ENCODE measurements around the gene ABCC4. TPM values are rescaled to one million over a fixed set of nuclear protein-coding genes. Genes with fewer than 3 reads are reported as not detected.

The ABCC4 gene
- polyA plus RNA-seq, 1 donor from 2014 or later: 2.4 TPM

GRCh38 chr13:95255072-95255732, 46.0 kb downstream of the ABCC4 start:
- Histone ChIP-seq H3K9me2 (ENCODE audit: insufficient read depth, low read length) (no peaks in the 10 kb centered on the region), H3F3A (ENCODE audit: insufficient read depth, low read length, poor library complexity, severe bottlenecking) (no peaks in the 10 kb centered on the region), H3K4me3 (ENCODE audit: low read length) (no peak overlapping the region), H3K79me2 (replicated peaks; ENCODE audit: insufficient read depth, low read length) (no peaks in the 10 kb centered on the region), H3K27me3 (ENCODE audit: insufficient read depth, low read depth, low read length) (no peaks in the 10 kb centered on the region), H3K4me2 (ENCODE audit: low read length) (no peak overlapping the region), H3K27ac (ENCODE audit: low read length) (no peak overlapping the region), H3K9ac (ENCODE audit: low read length) (no peak overlapping the region), H2AFZ (ENCODE audit: low read depth, low read length) (no peak overlapping the region), H4K20me1 (ENCODE audit: insufficient read depth) (no peaks in the 10 kb centered on the region), H3K9me3 (ENCODE audit: low read length) (no peaks in the 10 kb centered on the region), H3K36me3 (ENCODE audit: insufficient read depth, low read length) (no peaks in the 10 kb centered on the region)
- no peak for TF ChIP-seq MXI1 (conservative IDR thresholded peaks at IDR 0.05; ENCODE audit: poor library complexity, severe bottlenecking)
- TF ChIP-seq EZH2 (IDR thresholded peaks at IDR 0.05; ENCODE audit: borderline replicate concordance, insufficient read depth, low read length, poor library complexity, severe bottlenecking): no peak
- no peak for TF ChIP-seq SMC3 (conservative IDR thresholded peaks at IDR 0.05; ENCODE audit: poor library complexity)
- TF ChIP-seq POLR2AphosphoS5 (IDR thresholded peaks at IDR 0.05): no peak
- no peak for TF ChIP-seq EP300 (conservative IDR thresholded peaks at IDR 0.05; ENCODE audit: poor library complexity, severe bottlenecking)
- TF ChIP-seq TAF1 (IDR thresholded peaks at IDR 0.05; ENCODE audit: low read depth): no peak
- TF ChIP-seq RAD21 (conservative IDR thresholded peaks at IDR 0.05): no peak
- no peak for TF ChIP-seq REST (IDR thresholded peaks at IDR 0.05; ENCODE audit: borderline replicate concordance)
- no peak for TF ChIP-seq CTCF (IDR thresholded peaks at IDR 0.05; ENCODE audit: poor library complexity, severe bottlenecking)

- Histone ChIP-seq H4K20me1 (ENCODE audit: insufficient read depth) (no peaks in the 10 kb centered on the region), H3K36me3 (ENCODE audit: insufficient read depth, low read length) (no peaks in the 10 kb centered on the region), H3K27me3 (ENCODE audit: insufficient read depth, low read depth, low read length) (no peaks in the 10 kb centered on the region), H3K4me3 (ENCODE audit: low read length) (no peak overlapping the region), H3K79me2 (replicated peaks; ENCODE audit: insufficient read depth, low read length) (no peaks in the 10 kb centered on the region), H2AFZ (ENCODE audit: low read depth, low read length) (no peak overlapping the region), H3K4me2 (ENCODE audit: low read length) (no peak overlapping the region), H3K27ac (ENCODE audit: low read length) (no peak overlapping the region), H3K9ac (ENCODE audit: low read length) (no peak overlapping the region), H3K9me3 (ENCODE audit: low read length) (no peaks in the 10 kb centered on the region), H3K9me2 (ENCODE audit: insufficient read depth, low read length) (no peaks in the 10 kb centered on the region), H3F3A (ENCODE audit: insufficient read depth, low read length, poor library complexity, severe bottlenecking) (no peaks in the 10 kb centered on the region)
- TF ChIP-seq TAF1 (IDR thresholded peaks at IDR 0.05; ENCODE audit: low read depth) (no peak), POLR2AphosphoS5 (IDR thresholded peaks at IDR 0.05) (no peak), RAD21 (conservative IDR thresholded peaks at IDR 0.05) (no peak)
Measured at GRCh38 chr13:95254339-95254738, 46.9 kb downstream of the ABCC4 start.

Data from neural cell (in vitro differentiated cells).